Activated T-helper 9 cell treated with anti-CD3 and anti-CD28 coated beads, Interleukin-2, amount 50 U/mL, for 16 hours (primary cell): ENCODE data around the gene PCSK6.
"Not testable (repeated sequence)": the region's sequence is repeated elsewhere in the genome, so short reads cannot be mapped to it uniquely, and the experiment has no call there.

Experiments
- DNase-seq: peaks from one replicate; pipeline ENCODE4 v3.0.0-alpha.2; 2020; ENCODE audit warnings: low read depth

PCSK6 gene

GRCh38 chr15:101429646-101430045, 59.9 kb downstream of the PCSK6 start:
- DNase-seq: no peak

GRCh38 chr15:101429191-101429590, 60.3 kb downstream of the PCSK6 start:
- no peak for DNase-seq

DNA sequence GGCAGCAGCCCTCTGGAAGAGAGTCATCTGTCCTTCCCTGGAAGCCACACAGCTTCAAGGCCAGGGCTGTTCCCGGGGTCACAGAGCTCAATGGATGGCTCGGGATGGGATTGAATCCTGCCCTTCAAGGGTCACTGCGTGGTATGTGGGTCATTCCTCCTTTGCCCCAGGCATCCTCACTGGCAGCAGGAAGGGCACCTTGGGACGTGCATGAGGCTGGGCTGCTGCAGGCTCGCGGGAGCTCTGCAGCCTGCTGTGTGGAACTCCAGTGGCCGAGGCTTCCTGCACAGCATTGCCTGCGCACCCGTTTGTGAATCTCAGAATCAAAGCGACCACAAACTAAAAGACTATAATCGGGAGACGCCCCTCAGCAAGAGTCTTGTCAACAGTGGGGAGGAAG, 60.7 kb downstream of the PCSK6 start:
- no peak for DNase-seq

DNA sequence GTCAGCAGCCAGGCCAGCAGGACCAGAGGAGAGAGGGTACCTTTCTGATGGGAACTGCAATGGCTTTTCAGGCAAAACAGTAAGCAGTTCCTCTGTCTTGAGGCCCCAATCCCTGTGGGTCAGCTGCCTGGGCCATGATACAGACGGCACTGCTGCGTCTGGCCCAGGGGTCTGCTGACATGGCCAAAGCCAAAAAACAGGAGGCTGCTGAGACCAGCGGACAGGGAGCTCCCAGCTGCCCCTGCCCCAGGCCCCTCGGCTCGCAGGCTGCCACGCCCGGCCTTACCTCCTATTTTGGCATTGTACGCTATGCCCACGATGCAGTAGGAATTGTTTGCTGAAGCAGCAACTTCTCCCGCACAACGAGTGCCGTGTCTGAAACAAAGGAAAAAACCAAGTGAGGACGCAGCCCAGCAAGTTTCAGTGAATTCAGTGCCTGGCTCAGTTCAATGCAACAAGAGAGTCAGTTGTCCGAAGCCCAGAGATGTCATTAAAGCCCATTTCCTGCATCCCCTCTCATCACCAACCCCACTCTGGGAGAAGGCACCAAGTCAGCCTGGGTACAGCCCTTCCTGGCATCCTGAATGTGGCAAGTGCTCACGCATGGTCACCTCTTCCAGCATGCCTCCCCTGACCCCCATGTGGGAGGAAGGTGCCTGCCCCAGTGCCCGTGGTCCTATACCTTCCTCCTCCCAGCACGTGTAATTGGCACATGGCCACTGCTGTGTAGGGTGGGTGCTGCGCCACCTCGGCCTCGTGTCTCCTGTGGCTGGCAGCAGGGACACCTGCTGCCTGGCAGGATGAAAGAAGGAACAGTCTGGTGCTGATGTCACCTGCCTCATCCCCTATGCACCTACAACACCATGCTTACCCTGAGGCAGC, 61.7 kb downstream of the PCSK6 start:
- no peak for DNase-seq

DNA sequence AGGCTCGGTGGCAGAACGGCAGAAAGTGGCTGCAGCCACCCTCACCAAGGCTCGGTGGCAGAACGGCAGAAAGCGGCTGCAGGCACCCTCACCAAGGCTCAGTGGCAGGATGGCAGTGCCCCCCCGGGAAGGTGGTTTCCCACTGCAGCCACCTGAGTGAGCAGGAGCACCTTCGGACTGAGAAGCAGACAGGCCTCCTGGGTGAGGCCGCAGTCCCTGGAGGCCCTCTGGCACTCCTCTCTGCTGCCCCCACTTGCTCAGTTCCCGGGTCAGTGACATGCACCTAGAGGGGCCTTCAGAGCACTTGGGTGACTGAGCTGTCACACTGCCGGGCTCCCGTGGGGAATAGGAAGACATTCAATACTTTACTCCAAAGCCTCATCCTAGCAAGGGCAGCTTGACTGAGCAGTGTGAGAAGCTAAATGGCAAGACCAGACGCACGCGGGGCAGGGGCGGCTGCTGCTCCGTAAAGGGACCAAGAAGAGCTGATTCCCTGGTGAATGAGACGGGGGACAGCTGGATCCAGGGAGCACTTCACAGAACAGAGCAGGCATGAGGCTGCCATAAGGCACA, 62.7 kb downstream of the PCSK6 start:
- DNase-seq: no peak

DNA sequence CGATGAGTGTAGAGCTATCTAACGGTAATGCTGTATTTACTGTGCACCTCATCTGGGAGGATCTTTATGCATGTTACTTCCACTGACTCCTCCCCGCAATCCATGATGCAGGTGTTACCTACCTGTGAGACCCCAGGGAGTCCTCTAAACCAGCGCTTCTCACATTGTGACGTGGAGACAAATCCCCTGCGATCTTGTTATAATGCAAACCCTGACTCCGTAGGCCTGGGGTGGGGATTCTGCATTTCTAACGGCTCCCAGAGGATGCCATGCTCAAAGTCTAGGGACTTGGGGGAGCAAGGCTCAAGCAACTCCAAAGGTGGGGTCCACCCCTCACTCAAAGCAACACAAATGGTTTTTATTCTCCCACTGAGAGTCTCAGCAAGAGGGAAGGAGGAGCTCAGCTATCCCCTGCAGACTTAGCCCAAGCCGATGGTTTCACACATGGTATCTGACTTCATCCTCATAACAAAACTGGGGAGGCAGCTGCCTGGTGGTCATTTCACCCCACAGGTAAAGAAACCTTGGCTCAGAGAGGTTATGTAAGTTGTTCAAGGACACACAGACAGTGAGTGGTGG, 63.6 kb downstream of the PCSK6 start:
- DNase-seq: no peak

GRCh38 chr15:101424984-101425383, 64.5 kb downstream of the PCSK6 start:
- DNase-seq: no peak

GRCh38 chr15:101420232-101420631, 69.3 kb downstream of the PCSK6 start:
- DNase-seq: no peak

- DNase-seq: not testable (repeated sequence)
These were observed 73.0 kb downstream of the PCSK6 start for GRCh38 chr15:101416475-101416874.

DNA sequence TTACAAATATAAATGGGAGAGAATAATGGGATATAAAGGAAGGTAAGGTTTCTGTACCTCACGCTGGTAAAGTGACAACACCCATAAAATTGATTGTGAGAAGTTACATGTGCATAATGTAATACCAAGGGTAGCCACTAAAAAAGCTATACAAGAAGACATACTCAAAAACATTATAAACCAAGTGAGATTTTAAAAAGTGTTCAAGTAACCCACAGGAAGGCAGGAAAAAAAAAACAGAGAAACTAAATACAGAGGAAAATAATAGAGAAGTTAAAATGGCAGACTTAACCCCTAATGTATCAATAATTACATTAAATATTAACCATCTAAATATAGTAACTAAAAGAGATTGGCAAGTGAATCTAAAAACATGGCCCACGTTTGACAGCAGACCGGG, 76.3 kb downstream of the PCSK6 start:
- DNase-seq: no peak

GRCh38 chr15:101411581-101411980, 77.9 kb downstream of the PCSK6 start:
- DNase-seq: no peak

- DNase-seq: no peak
These were observed 78.4 kb downstream of the PCSK6 start for GRCh38 chr15:101411085-101411484.

- no peak for DNase-seq
These were observed 78.9 kb downstream of the PCSK6 start for GRCh38 chr15:101410612-101411011.

DNA sequence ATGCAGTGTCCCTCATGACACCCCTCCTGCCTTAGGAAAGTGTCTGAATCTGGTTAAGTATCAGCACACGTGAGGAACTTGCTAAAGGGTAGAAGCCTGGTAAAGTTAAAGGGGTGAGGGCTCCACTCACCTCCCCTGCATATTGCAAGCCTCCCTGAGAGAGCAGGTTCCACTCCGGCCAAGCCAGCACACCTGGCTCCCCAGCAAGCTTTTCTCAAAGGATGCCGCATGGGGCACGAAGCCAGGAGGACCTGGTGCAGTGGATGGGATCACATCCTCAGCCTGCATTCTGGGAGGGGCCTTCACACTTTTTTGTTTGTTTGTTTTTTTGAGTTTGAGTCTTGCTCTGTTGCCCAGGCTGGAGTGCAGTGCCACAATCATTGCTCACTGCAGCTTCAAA, 79.9 kb downstream of the PCSK6 start:
- no peak for DNase-seq

GRCh38 chr15:101407966-101408775, 81.3 kb downstream of the PCSK6 start:
- no peak for DNase-seq

DNA sequence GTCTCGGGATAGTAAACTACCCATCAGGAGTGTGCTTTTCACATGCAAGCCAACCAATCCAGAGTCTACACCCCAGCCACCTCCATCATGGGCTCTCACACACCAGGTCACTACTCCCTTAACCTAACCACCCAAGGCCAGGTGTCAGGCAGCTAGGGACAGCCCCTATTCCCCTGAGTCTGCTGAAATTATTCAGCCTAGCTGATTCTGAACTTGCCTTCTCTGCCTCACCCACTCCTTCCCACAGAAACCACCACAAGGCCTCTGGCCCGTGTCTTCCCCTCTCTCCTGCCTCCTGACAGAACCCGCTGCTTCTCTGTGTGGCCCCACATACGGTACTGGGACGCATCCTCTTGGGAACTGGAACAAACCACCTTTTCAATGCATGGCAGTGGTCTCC, 82.1 kb downstream of the PCSK6 start:
- no peak for DNase-seq

DNA sequence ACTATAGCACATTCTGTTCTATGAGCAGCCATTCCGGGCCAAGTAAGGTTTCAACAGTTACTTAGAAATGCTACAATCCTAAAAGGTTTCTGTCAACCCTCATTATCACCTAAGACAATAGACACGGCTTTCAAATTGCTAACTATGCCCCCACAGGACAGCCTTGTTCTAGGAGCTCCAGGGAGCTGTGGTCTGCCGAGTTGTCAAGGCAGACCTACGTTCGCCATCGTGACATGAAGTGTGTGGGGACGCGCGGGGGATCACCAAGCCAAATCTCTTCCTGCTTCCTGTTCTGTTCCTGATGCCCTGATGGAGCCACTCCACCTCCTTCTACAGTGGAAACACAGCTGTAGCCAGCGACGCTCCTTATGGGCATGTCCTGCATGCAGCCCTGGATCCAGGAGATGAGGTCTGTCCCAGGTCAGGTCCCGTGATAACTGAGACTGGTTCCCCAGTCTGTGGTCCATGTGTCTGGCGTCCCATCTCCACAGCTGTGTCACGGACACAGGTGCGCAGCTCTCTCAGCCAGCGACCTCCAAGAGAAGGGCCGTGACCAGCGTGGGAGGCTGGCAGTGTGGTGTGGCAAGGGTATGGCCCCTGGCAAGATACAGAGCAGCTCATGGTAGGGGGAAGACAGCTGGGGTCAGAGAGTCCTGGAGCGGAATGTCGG, 82.8 kb downstream of the PCSK6 start:
- DNase-seq: no peak

GRCh38 chr15:101406036-101406435, 83.5 kb downstream of the PCSK6 start:
- DNase-seq: no peak

- DNase-seq: no peak
These were observed 85.3 kb downstream of the PCSK6 start for GRCh38 chr15:101404245-101404644.

GRCh38 chr15:101402883-101403282, 86.6 kb downstream of the PCSK6 start:
- not testable (repeated sequence) for DNase-seq

- no peak for DNase-seq
These were observed 88.2 kb downstream of the PCSK6 start for GRCh38 chr15:101401286-101401685.

DNA sequence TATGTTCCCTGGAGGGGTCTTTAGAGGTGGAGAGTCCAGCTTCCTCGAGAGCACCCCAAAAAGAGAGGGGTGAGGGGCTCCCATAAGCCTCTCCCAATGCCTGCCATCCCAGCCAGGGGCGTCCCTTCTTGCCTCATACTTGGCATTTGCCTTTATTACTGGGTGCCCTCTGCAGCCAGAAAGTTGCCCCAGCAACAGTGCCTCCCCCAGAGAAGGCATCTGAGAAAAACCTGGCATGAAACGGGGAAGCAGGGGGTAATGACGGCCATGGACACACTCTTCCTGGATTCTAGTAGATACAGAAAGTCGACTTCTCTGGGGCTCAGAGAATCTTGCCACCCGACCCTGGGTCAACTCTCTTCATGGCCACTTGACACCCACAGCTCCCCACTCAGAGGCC, 90.1 kb downstream of the PCSK6 start:
- DNase-seq: no peak
